Pons (tissue), 1 donor: ENCODE results near the gene KIF26B.

Experiments
- DNase-seq: peaks from one replicate; pipeline ENCODE4 v3.0.0-alpha.2; 2016; ENCODE audit warnings: low spot score

KIF26B gene

DNA sequence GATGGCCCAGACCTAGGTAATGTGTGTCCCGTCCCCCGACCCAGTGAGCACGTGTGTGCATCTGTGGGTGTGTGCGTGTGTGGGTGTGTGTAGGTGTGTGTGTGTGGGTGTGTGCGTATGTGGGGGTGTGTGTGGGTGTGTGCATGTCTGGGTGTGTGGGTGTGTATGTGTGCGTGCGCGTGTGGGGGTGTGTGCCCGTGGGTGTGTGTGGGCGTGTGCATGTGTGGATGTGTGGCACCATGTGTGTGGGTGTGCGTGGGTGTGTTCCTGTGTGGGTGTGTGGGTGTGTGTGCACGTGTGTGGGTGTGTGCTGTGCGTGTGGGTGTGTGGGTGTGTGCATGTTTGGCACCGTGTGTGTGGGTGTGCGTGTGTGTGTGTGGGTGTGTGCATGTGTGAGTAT lies 309.5 kb downstream of the KIF26B start:
- no peak for DNase-seq

DNA sequence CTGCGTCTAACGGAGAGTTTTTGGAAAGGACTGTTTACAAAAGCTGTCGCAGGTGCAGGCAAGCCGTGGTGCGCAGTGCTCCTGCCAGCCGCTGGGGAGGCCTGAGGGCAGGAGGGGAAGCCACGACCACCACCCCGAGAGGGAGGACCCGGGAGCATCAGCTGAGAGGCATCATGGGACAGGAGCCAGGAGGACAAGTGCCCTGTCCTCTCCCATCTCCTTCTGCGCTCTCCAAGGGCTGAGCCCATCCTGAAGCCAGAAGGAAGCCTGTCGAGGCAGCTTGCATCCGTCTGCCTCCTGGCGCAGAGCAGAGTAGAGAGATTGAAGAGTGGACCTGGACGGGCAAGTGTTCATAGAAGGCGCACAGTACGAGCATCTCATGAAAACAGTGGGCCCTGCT lies 310.9 kb downstream of the KIF26B start:
- DNase-seq, result no peak

DNA sequence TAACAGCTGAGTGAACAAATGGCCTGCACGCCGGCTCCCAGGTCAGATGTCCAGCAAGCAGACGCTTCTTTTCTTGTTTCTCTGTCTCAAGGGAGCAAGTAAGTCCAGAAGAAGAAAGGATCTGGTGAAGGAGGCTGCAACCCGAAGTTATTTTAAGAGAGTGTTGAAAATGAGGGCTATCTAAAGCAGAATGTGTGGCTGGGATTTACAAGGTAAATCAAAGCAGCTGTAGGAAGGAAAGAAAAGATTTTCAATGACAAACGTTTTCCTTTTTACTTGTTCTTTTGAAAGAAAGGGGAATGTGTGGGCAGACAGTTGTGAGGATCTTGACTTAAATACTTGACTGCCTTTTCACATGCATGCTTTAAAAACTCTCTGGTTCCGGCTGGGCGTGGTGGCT lies 311.5 kb downstream of the KIF26B start:
- no peak for DNase-seq

DNA sequence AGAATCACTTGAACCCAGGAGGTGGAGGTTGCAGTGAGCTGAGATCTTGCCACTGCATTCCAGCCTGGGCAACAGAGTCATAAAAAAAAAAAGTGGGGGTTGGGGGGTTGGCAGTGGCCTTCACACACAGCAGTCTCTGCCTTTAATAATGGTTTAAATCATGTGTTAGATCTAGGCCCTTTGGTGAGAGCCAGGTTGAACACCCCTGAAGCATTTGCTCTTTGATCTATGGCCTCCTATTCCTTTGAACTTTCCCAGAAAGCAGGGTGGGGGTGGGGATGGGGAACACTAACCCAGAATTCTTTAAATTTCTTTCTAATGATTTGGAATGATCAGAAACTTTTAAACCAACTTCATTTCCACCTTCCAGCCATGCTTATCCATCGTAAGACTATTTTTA lies 313.0 kb downstream of the KIF26B start:
- DNase-seq, result no peak

DNA sequence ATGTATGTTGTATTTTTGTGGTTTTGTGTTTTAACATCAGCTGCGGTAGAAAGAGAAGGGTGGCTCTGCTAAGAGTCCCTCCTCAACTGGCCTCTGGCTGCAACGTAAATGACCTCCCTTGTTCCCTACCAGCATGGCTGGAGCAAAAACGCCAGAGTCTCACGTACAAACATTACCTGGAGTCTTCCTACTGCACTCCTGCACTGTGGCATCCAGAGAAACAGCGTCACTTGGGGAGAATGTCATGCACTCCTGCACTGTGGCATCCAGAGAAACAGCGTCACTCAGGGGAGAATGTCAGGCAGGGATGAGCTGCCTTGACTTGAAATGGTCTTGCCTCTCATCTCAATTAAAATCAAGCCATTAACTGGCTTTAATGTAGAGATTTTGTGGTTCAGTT lies 314.2 kb downstream of the KIF26B start:
- no peak for DNase-seq

DNA sequence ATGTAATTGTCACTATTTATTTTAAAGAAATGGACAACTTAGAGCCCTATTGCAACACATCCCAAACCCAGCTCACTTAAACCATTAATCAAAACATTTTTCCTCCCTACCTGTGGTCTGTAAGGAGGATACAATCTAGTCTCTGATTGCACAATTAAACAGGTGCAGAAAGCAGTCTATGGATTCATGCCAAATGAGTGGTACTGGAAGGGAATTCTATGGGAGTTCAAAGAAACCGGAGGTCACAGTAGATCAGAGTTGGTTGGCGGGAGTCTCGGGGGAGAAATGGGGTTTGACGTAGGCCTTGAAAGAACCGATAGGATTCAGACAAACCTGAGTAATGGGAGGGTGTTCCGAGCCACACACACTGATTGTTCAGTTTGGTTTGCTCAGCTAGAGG lies 314.9 kb downstream of the KIF26B start:
- DNase-seq, result no peak

DNA sequence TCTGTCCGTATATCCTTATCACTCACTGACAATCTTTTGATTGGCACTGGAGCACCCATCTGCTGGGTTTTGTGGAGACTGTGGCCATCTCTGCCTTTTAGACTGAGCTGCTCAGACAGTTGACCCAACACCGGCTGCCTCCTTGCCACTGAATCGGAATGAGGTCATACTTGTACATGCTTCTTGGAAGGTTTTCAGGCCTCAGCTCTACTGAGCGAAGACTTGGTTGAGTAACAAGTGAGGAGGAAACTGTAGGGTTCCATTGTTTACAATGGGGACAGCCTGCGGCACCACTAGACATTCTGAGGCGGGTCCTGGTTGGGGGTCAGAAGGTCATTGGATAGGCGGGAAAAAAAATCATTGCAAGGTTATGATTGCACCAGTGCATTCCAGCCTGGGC lies 320.3 kb downstream of the KIF26B start:
- no peak for DNase-seq

DNA sequence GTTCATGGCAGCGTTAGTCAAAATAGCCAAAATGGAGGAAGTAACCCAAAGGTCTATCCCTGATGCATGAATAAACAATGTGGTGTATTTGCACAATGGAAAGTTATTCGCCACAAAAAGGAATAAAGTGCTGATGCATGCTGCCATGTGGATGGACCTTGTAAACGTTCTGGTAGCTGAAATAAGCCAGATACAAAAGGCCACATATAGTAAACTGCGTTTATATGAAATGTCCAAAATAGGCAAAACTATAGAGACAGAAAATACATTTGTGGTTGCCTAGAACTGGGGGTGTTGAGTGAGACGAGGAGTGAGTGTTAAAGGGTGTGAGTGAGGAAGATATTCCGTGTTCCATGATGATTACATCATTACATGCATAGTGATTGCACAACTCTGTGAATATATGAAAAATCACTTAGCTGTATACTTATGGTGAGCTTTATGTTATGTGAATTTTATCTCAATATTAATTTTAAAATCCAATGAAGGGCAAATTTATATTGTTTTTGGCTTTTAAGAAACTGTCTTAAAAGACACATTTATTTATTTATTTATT lies 321.3 kb downstream of the KIF26B start:
- no peak for DNase-seq

DNA sequence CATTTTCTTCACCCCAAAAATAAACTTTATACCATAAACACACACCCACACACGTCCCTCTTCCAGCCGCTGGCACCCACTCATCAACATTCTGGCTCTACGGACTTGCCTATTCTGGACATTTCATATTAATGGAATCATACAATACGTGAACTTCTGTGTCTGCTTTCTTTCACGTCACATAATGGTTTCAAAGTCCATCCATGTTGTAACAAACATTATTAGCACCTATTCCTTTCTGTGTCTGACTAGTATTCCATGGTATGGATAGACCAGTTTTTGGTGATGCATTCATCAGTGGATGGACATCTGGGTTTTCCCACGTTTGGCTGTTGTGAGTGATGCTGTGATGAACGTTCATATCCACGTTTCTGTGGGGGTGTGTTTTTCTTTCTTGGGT lies 323.2 kb downstream of the KIF26B start:
- no peak for DNase-seq

DNA sequence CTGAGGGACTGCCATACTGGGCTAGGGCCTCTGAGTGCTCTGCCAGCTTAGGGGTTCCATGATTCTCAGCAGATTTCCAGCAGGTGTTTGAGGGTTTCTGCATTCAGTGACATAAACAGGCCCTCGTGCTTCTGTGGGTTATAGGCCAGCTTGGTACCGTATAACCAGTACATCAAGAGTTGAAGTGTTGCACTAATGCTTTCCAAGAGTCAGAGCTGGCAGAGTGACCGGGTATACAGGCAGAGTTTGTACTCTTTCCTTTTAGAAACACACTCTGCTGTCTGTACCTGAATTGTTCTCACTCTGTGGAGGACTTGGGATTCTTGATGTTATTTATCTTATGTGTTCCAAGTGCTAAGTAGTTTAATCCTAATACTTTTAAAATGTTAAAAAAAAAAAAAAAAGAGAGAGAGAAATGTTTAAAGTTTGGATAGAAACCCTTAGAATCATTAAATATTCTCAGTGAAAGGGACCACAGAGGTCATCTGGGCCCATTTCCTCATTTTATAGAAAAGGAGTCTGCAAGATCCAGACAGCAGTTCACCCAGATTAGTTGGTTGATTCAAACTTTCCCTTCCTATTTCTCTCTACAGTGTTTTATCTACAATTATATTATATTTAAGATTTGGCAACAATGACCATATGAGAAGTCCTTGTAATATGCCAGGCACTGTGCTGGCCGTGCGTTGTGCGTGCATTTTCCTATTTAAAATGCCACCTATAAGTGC lies 325.8 kb downstream of the KIF26B start:
- DNase-seq, result peak; percentile 37

DNA sequence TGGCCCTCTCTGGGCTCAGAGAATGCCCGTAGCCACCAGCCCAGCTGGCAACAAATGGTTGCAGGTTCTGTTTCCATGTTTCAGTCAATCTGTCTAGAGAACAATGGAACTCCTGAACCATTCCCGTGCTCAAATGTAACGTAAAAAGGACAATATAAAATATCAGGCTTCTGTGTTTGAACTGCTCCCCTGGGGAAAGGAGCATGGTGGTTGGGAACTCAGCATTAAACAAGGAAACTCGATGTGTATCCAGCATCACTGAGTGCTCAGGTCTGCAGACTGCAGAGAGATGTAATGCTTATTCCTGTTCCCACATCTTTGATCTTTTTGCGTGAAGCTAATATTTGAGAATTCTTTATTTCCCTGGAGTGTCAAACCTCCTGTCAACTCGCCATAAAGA lies 326.5 kb downstream of the KIF26B start:
- no peak for DNase-seq

DNA sequence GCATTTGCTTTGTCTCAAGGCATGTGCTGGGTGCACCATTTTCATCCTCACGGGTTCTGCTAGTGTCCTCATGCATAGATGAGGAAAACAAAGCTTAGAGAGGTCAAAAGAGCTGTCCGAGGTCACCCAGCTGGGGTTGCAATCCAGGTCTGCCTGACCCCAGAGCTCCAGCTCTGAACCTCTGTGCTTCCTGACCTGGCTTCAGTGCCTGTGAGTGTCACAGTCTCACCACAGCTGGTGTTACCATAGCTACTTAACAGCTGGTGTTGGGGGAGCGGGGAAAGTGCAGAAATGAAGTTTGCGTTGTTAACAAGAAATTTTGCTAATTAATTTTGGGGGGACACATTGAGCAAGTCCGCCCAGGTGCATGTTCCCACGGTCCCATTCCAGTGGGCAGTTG lies 328.5 kb downstream of the KIF26B start:
- DNase-seq, result no peak

DNA sequence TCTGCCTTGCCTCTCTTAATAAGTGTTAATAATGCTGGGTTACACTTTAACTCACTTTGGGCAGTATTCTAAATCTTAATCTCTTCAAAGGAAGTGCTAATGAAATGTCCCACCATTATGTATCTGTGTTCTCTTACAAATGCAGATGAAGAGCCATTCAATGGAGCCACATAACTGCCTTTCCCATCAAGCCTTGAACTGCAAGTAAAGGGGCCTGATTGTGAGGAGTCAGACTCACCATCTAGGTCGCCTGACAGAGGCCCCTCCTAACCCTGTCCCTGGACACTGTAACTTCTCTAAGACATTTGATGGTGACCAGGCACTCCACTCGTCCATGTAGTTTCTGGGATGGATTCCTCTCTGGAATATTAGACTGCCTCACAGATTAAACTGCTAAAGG lies 329.4 kb downstream of the KIF26B start:
- DNase-seq, result no peak

DNA sequence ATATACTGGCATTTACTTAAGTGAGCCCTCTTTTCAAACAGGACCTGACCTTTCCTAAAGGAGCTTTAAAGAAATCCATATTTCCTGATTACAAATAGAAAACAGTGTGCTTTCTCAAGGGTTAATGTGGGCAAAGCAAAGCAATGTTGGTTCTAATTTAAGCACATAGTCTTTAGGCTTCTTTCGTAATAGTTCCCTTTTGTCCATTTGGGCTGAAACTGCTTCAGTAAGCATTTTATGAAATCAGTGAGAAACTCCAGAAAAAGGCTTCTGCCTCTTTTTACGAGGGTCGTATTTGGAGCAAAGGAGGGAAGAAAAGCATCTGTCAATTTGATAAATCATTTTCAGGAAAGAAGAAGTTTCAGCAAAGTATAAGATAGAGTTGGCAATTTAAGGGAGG lies 331.2 kb downstream of the KIF26B start:
- peak; percentile 63 for DNase-seq

DNA sequence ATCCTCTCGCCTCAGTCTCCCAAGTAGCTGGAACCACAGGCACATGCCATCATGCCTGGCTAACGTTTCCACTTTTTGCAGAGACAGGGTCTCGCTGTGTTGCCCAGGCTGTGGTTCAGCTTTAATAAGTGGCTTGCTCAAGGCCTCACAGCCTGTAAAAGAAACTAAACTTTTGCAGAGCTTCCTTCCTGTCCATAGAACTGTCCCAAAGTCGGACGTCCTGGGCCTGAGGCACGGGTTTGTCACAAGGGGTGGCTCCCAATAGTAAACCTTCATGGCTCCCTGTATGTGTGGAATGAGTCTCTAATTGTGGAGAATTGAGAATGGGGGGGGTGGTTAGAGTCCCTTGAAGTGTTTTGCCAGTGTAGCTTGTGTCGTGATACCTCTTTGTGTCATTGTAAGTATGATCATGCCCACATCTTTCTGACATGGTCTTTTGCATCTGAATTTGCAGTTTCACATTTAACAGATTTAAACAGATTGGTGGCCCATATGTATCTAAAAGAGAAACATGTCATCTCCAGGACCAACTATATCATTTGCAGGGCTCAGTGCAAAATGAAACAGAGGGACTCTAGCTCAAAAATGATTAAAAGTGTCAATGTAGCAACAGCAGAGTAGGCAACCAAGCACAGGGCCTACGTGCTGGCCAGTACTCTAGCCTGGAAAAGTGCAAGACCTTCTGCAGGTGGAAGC lies 332.1 kb downstream of the KIF26B start:
- DNase-seq, result no peak

DNA sequence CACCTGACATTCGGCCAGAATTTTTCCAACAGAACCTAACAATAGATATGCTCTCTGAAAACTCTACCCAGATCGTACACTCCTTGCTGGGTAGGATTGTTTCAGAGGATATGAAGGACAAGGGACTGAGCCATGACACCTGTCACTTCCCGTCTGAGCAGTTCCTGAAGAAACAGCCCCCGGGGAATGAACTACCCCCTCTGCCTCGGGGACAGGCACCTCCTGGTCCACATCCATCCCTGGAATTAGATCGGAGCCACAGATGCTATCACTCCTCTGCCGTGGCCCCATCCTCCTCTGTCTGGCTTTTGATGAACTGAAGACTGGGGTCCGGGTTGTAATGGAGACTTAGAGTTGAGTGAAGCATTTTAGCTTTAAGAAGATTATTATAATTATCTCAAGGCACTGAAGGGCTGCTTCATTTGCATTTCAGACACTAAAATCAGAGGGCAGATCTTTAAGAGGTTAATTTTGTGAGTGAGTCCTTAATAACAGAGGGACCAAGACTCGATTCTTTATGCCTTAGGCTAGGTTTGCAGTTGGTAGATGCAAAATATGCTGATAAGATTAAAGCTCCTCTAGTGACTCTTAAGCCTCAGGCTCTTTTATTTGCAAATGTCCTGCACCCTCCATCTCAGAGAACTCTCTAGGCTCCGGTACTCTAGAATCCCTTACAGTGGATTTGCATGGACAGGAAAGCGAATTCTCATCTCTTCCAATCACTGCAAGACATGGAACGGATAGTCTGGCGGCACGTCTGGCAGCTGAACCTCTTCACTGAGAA lies 333.8 kb downstream of the KIF26B start:
- no peak for DNase-seq

DNA sequence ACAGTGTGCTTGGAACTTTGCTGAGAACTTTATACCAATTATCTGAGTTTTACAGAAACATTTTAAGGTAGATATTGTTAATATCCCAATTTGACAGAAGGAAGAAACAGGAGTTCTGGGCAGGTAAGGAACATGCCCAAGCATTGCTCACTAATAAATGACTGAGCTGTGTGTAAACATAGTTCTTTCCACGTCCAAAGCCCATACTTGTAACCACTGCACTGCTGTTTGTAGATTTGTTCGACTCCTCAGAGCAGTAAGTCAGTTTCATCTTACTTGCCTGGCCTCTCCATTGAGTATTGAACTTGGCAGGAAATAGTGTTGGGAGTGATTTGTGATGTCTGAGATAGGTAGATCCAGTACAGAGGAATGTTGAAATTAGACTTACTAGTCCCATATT lies 335.1 kb downstream of the KIF26B start:
- DNase-seq, result no peak

DNA sequence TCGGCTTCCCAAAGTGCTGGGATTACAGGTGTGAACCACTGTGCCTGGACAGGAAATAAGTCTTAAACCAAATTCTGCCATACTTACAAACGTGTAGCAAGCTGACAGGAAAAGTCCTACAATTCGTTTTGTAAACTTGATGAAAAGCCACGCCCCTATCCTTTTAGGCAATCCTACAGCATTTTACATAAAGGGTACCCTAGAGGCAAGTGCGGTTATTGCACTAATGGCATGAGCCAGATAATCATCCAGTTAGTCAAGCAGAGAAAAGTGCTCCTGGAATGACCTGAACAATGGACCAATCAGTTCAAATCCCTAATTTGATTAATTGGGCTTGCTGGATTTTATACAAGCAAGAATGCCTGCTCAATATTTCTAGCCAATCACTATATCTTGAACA lies 338.2 kb downstream of the KIF26B start:
- no peak for DNase-seq

DNA sequence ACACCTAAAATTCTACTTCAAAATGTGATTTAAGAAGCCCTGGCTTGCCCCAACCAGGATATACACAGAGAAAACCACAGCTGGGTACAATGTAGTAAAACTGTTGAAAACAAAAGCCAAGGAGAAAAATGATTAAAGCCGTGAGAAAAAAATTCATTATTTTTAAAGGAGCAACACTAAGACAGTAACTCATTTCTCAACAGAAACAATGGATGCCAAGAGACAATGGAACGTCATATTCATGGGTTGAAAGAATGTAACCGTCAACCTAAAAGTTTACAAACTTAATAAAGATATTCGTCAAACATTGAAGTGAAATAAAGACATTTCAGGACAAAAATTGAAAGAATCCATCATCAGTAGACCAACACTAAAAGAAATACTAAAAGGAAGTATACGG lies 340.9 kb downstream of the KIF26B start:
- no peak for DNase-seq

DNA sequence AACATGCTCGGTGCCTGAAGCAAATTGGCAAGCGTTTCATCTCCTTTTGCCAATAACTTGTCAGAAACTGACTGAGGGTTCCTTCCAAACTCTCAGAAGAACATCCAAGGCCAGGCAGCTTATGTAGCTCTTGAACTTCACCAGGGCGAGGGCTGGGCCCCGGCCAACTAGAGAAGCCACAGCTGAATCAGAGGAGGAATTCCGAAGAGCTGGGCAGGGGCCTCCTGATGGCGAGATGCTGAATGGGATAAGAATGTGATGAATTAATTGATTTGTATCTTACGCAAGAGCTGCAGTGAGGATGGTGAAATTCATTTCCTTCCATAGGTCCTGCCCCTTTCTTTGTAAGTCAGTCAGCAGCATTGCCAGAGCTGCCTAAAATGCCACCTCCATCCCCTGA lies 345.8 kb downstream of the KIF26B start:
- DNase-seq, result no peak

DNA sequence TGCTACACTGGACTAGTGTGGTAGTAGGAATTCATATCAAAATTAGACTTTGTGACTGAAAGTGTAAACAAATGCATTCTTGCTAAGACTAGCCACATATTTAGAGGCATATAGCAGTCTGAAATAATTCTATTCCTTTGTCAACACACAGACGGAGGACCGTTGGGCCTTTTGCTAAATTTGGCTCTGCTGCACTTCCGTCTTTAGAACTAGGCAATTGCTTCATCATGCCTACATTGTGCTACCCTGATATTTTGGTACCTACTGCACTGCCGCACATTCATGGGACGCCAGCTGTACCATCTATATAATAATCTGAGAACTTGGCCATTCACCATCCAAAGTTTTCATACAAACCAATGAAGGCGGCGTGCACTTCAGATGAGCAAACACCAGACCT lies 346.8 kb downstream of the KIF26B start:
- peak; percentile 63 for DNase-seq

DNA sequence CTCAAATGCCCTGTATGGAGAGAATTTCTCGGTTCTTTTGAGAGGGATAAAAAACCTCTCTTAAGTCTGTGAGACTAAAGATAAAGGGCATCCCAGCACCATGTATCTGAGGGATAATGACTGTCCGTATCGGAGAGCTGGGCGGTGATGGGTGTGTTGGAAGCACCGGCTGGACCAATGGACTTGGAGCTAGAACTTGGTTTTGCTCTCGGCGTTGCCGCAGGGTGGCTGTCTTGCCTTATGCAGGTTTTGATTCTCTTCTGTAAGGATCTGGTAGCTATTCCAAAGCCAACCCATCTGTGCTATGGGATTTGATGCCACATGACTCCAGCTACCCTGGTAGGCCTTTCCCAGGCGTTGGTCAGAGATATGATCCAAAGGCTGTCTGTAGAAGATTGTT lies 348.8 kb downstream of the KIF26B start:
- no peak for DNase-seq

DNA sequence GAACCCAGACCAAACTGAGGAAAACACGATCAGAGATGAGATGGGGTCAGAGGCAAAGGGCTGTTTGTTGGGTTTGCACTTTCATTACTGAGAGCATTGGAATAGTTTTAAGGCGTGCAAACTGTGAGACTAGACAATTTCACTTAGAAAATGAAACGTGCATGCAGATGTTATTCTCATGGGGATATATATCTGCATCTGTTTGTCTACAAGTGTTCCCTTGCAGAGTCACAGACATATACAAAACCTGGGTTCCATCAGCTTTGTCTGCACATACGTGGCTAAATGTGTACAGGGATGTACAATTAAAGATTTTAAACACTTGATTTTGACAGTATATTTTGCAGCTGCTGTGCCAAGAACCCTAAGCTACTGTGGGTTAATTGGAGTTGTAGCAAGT lies 355.4 kb downstream of the KIF26B start:
- no peak for DNase-seq
